HepG2 (cell line): ENCODE data around the gene NUFIP2. TPM values are rescaled to one million over a fixed set of nuclear protein-coding genes. Genes with fewer than 3 reads are reported as not detected.
A peak's percentile ranks its signal among the peaks of the same experiment; 100 is the strongest.

Experiments
- ATAC-seq: fragments of 200-7000 bp; cut with Tn5 transposase; 3 replicates; pipeline ENCODE4 v1.9.1; 2020; ENCODE audit warnings: mild to moderate bottlenecking, moderate library complexity
- BruUV-seq: library from RNA; stranded (reverse); fragments of 400-500 nt; replicated peaks from 2 replicates; lab custom pipeline; 2021; lab: Mats Ljungman, UMichigan
- CTCF ChIA-PET: fragments of 300-600 bp; formaldehyde crosslinking; extraction: SDS; loops from one replicate; lab custom pipeline; 2021; ENCODE audit warnings: low total read pairs, inconsistent platforms, low intra/inter-chr PET ratio; lab: Yijun Ruan, JAX
- POLR2A ChIA-PET: fragments of 350-600 bp; sonication (Branson Sonifier 250); formaldehyde crosslinking; loops from one replicate; lab custom pipeline; 2020; ENCODE audit warnings: antibody characterized with exemption, inconsistent platforms; lab: Yijun Ruan, JAX
- DNase-seq: peaks from one replicate; pipeline ENCODE4 v3.0.0-alpha.2; 2015; ENCODE audit warnings: low spot score
- FAIRE-seq: peaks from 3 replicates; lab custom pipeline; 2011; peaks lifted over from hg19 to GRCh38; lab: Jason Lieb, UNC
- H2AFZ ChIP-seq: one replicate; pipeline ENCODE4 v1.6.1; 2011; ENCODE audit warnings: low read length, inconsistent platforms
- H3K27ac ChIP-seq: fragments of 300-600 bp; 3 replicates; pipeline ENCODE4 v1.8.0; 2011; ENCODE audit warnings: mixed run types, mild to moderate bottlenecking, mixed read lengths, low read length, inconsistent platforms; ENCODE audit not compliant: insufficient read depth; ENCODE audit errors: extremely low read length
- H3K27me3 ChIP-seq, 2 experiments: fragments of 200-600 bp in 1 of 2; 2 replicates in 1 of 2; 3 replicates in 1 of 2; pipeline versions ENCODE4 v1.6.0 to v1.8.0; 2011; ENCODE audit warnings: low read length in 2 of 2, mild to moderate bottlenecking in 2 of 2, moderate library complexity in 2 of 2, inconsistent platforms in 1 of 2; ENCODE audit not compliant: insufficient read depth in 2 of 2, control insufficient read depth in 1 of 2
- H3K36me3 ChIP-seq, 2 experiments: fragments of 200-600 bp in 1 of 2; replicated peaks in 1 of 2; 2 replicates in 1 of 2; 3 replicates in 1 of 2; pipeline versions ENCODE4 v1.5.1 to v1.8.0; 2011; ENCODE audit warnings: low read length in 2 of 2, inconsistent platforms in 1 of 2; ENCODE audit not compliant: insufficient read depth in 2 of 2, control insufficient read depth in 1 of 2
- H3K4me1 ChIP-seq: 2 replicates; pipeline ENCODE4 v1.5.1; 2012; ENCODE audit warnings: low read length, inconsistent platforms; ENCODE audit not compliant: insufficient read depth
- H3K4me2 ChIP-seq: 2 replicates; pipeline ENCODE4 v1.6.0; 2011; ENCODE audit warnings: low read depth, low read length, inconsistent platforms
- H3K4me3 ChIP-seq, 3 experiments: fragments of 200-600 bp in 1 of 3; sonication (generic), shearing (Covaris generic) in 1 of 3; replicated peaks in 1 of 3; 2 replicates each; pipeline ENCODE4 v1.5.1; 2011 to 2016; ENCODE audit warnings: low read length in 3 of 3, inconsistent platforms in 2 of 3, low read depth in 2 of 3, mild to moderate bottlenecking in 2 of 3, control low read depth in 1 of 3, mixed read lengths in 1 of 3; ENCODE audit not compliant: insufficient read depth in 1 of 3
- H3K79me2 ChIP-seq: one replicate; pipeline ENCODE4 v1.6.1; 2011; ENCODE audit warnings: low read length, inconsistent platforms; ENCODE audit not compliant: insufficient read depth
- H3K9ac ChIP-seq: 2 replicates; pipeline ENCODE4 v1.6.0; 2011; ENCODE audit warnings: mild to moderate bottlenecking, low read depth, low read length, inconsistent platforms; ENCODE audit not compliant: insufficient read depth
- H3K9me3 ChIP-seq: 2 replicates; pipeline ENCODE4 v1.5.1; 2012; ENCODE audit warnings: mild to moderate bottlenecking, low read length
- H4K20me1 ChIP-seq: 2 replicates; pipeline ENCODE4 v1.6.0; 2011; ENCODE audit warnings: inconsistent platforms, mild to moderate bottlenecking, low read length, moderate library complexity; ENCODE audit not compliant: insufficient read depth
- CEBPB ChIP-seq: IDR thresholded peaks from 2 replicates; pipeline ENCODE4 v1.6.1; 2011; ENCODE audit warnings: low read depth, low read length, improper control_type of control experiment, borderline replicate concordance
- CEBPG ChIP-seq: IDR thresholded peaks from 2 replicates; pipeline ENCODE4 v1.6.1; 2016
- IRX3 ChIP-seq: sonication (generic); formaldehyde crosslinking; IDR thresholded peaks from 2 replicates; pipeline ENCODE4 v1.8.1; 2023; ENCODE audit warnings: mild to moderate bottlenecking, low read depth, missing genetic modification reagents, borderline replicate concordance
- NCOA5 ChIP-seq: sonication (generic); formaldehyde crosslinking; IDR thresholded peaks from 2 replicates; pipeline ENCODE4 v1.4.0; 2020; ENCODE audit warnings: missing genetic modification reagents
- RBM22 ChIP-seq: fragments of 200-400 bp; formaldehyde crosslinking; optimal IDR thresholded peaks from 2 replicates; pipeline ENCODE3; 2017; ENCODE audit warnings: mild to moderate bottlenecking, low read length, moderate library complexity
- SRSF4 ChIP-seq: fragments of 200-400 bp; formaldehyde crosslinking; IDR thresholded peaks from one replicate; pipeline ENCODE4 v1.6.1; 2018; ENCODE audit warnings: mild to moderate bottlenecking, low read depth, low read length, moderate library complexity; ENCODE audit not compliant: poor library complexity, severe bottlenecking
- ZNF598 ChIP-seq: sonication (generic); formaldehyde crosslinking; IDR thresholded peaks from 2 replicates; pipeline ENCODE4 v1.5.1; 2020; ENCODE audit warnings: mild to moderate bottlenecking, missing genetic modification reagents, borderline replicate concordance
- ZNF770 ChIP-seq: sonication (generic); formaldehyde crosslinking; IDR thresholded peaks from 2 replicates; pipeline ENCODE4 v1.5.0; 2020; ENCODE audit warnings: mild to moderate bottlenecking, missing genetic modification reagents
- WGBS: methylation state at CpG from one replicate; pipeline ENCODE4 v1.1.6; 2017; ENCODE audit warnings: low lambda C conversion rate; 5-methylcytosine and 5-hydroxymethylcytosine counted together
- in situ Hi-C: cut with HindIII; loops from 2 replicates; pipeline ENCODE4 v1.10.0; 2017; ENCODE audit warnings: low pct_unique_long_range_greater_than_20kb; ENCODE audit not compliant: extremely low pct_ligation_motif_present
- intact Hi-C: fragments of 100-400 bp; cut with micrococcal nuclease; formaldehyde crosslinking; loops from one replicate; pipeline ENCODE4 v1.10.0; 2022; ENCODE audit not compliant: unreplicated experiment
- polyA plus RNA-seq, 8 experiments: library from polyadenylated mRNA; depleted of rRNA in 3 of 8; stranded (reverse) in 7 of 8; unstranded in 1 of 8; fragments of >200 nt; fragmentation: Illumina TruSeq in 4 of 8; extraction: Trizol in 4 of 8; gene quantifications; 2 replicates each; pipeline versions ENCODE4 v1.2.1 to v1.2.3, GENCODE V29; 2011 to 2016; ENCODE audit warnings: low read depth in 4 of 8, missing spikeins in 1 of 8, mixed read lengths in 1 of 8; ENCODE audit not compliant: insufficient read depth in 1 of 8
- total RNA-seq, 5 experiments: library from RNA; depleted of rRNA; stranded (reverse); fragments of >200 nt; fragmentation: Illumina TruSeq; extraction: Trizol; gene quantifications; 2 replicates each; pipeline ENCODE4 v1.2.3, GENCODE V29; 2016; ENCODE audit warnings: low read depth in 1 of 5
- TF ChIP-seq, protein P1 (sequence below): sonication (generic); formaldehyde crosslinking; IDR thresholded peaks from 2 replicates; pipeline ENCODE4 v1.5.1; 2020; ENCODE audit warnings: mild to moderate bottlenecking, missing genetic modification reagents, borderline replicate concordance

Gene NUFIP2
- total and polyA plus RNA-seq, 2 of the 13 experiments (the other 11 are each of a cell fraction or from before 2014, with no cell fraction given) = 10.3 to 30.8 TPM

- H2AFZ ChIP-seq = no peak overlapping the region
- FAIRE-seq (no peak), DNase-seq (no peak), ATAC-seq (peak; percentile 36; the same call in 1 of the 3 replicates)
- H3K79me2 ChIP-seq = peaks cover 87% of the 10 kb centered on the region
- peak overlapping the region; percentile 2; the same call in 1 of the 2 replicates for H3K4me2 ChIP-seq
- H3K4me3 ChIP-seq = no peak overlapping the region
- 78% methylated on average over 5 of the region's 5 CpGs for WGBS
- no TSS peak for BruUV-seq
- no peaks in the 10 kb centered on the region for H3K9me3 ChIP-seq
- peaks cover 86% of the 10 kb centered on the region for H4K20me1 ChIP-seq
- intact Hi-C loops = no loop called here
- peaks cover 12 to 42% of the 10 kb centered on the region in 2 experiments for H3K36me3 ChIP-seq
- no peak overlapping the region for H3K27ac ChIP-seq
- ChIA-PET POLR2A (interaction anchor here (3.3 kb wide), 1 partner anchor 10 kb away, joined by 17 read pairs; the partner anchor contains the start of gene NUFIP2), CTCF (no interaction called here)
- in situ Hi-C loops = no loop called here
- peaks cover 54% of the 10 kb centered on the region for H3K4me1 ChIP-seq
- no peak overlapping the region for H3K9ac ChIP-seq
- no peaks in the 10 kb centered on the region for H3K27me3 ChIP-seq
- TF ChIP-seq ZNF598 (CRISPR knock-in tag) = no peak
- TF ChIP-seq RBM22 = peak; percentile 2
- TF ChIP-seq ZNF770 = peak; percentile 72; the same call in 1 of the 2 replicates
These were observed 10.5 kb downstream of the NUFIP2 start for GRCh38 chr17:29283496-29283895.

DNA sequence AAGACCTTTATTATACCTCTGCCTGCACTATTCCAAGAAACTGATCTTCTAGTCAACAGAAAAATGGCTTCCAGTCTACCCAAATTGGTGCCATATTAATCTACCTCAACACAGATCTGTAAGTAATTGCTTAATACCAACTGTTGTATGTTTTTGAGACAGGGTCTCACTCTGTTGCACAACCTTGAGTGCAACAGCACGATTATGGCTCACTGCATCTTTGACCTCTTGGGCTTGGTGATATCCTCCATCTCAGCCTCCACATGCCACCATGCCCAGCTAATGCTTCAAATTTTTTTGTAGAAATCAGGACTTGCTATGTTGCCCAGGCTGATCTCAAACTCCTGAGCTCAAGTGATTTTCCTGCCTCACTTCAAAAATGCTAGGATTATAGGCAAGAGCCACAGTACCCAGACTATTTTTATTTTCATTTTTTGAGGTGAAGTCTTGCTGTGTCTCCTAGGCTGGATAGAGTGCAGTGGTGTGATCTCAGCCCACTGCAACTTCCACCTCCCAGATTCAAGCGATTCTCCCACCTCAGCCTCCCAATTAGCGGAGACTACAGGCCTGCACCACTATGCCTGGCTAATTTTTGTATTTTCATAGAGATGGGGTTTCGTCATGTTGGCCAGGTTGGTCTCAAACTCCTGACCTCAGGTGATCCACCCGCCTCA, 14.4 kb downstream of the NUFIP2 start:
- no TSS peak for BruUV-seq
- FAIRE-seq (no peak), ATAC-seq (no peak), DNase-seq (no peak)
- peaks cover 81% of the 10 kb centered on the region for H3K4me1 ChIP-seq
- intact Hi-C loops = no loop called here
- H3K4me2 ChIP-seq = no peak overlapping the region
- H2AFZ ChIP-seq = no peak overlapping the region
- in situ Hi-C loops = no loop called here
- POLR2A ChIA-PET = interaction anchor here (0.9 kb wide), 1 partner anchor 49 kb away, joined by 3 read pairs; no protein-coding TSS in a partner anchor
- no peak overlapping the region for H3K27ac ChIP-seq
- no peak overlapping the region for H3K9ac ChIP-seq
- CTCF ChIA-PET = no interaction called here
- H3K27me3 ChIP-seq = no peaks in the 10 kb centered on the region
- peaks cover 5 to 17% of the 10 kb centered on the region in 2 experiments; a peak in 4 of 5 replicates for H3K36me3 ChIP-seq
- peaks cover 90% of the 10 kb centered on the region for H4K20me1 ChIP-seq
- WGBS = 83% methylated on average over 5 of the region's 5 CpGs
- peaks cover 87% of the 10 kb centered on the region for H3K79me2 ChIP-seq
- no peak overlapping the region for H3K4me3 ChIP-seq
- H3K9me3 ChIP-seq = no peaks in the 10 kb centered on the region
- TF ChIP-seq NCOA5 (CRISPR knock-in tag) (no peak), RBM22 (peak; percentile 78), IRX3 (CRISPR knock-in tag) (no peak), CEBPG (CRISPR knock-in tag) (peak; percentile 50), CEBPB (peak; percentile 55; the same call in 1 of the 2 replicates), SRSF4 (no peak)
- TF ChIP-seq, protein P1, sequence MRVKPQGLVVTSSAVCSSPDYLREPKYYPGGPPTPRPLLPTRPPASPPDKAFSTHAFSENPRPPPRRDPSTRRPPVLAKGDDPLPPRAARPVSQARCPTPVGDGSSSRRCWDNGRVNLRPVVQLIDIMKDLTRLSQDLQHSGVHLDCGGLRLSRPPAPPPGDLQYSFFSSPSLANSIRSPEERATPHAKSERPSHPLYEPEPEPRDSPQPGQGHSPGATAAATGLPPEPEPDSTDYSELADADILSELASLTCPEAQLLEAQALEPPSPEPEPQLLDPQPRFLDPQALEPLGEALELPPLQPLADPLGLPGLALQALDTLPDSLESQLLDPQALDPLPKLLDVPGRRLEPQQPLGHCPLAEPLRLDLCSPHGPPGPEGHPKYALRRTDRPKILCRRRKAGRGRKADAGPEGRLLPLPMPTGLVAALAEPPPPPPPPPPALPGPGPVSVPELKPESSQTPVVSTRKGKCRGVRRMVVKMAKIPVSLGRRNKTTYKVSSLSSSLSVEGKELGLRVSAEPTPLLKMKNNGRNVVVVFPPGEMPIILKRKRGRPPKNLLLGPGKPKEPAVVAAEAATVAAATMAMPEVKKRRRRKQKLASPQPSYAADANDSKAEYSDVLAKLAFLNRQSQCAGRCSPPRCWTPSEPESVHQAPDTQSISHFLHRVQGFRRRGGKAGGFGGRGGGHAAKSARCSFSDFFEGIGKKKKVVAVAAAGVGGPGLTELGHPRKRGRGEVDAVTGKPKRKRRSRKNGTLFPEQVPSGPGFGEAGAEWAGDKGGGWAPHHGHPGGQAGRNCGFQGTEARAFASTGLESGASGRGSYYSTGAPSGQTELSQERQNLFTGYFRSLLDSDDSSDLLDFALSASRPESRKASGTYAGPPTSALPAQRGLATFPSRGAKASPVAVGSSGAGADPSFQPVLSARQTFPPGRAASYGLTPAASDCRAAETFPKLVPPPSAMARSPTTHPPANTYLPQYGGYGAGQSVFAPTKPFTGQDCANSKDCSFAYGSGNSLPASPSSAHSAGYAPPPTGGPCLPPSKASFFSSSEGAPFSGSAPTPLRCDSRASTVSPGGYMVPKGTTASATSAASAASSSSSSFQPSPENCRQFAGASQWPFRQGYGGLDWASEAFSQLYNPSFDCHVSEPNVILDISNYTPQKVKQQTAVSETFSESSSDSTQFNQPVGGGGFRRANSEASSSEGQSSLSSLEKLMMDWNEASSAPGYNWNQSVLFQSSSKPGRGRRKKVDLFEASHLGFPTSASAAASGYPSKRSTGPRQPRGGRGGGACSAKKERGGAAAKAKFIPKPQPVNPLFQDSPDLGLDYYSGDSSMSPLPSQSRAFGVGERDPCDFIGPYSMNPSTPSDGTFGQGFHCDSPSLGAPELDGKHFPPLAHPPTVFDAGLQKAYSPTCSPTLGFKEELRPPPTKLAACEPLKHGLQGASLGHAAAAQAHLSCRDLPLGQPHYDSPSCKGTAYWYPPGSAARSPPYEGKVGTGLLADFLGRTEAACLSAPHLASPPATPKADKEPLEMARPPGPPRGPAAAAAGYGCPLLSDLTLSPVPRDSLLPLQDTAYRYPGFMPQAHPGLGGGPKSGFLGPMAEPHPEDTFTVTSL = no peak
